ENCODE measurements around the gene ZBTB21.

The ZBTB21 gene

GRCh38 chr21:42040411-42041180 is 30.4 kb upstream of the ZBTB21 start:
- DNase-seq (ENCODE audit: low spot score), result no peak
- no peak for TF ChIP-seq CTCF (IDR thresholded peaks at IDR 0.05)
- Histone ChIP-seq H3K27ac (peak overlapping the region; percentile 42 to 60), H3K4me3 (no peak overlapping the region)

- DNase-seq (ENCODE audit: low spot score), result no peak
- TF ChIP-seq CTCF (IDR thresholded peaks at IDR 0.05), result no peak
- no peak overlapping the region for H3K4me3 ChIP-seq
- H3K27ac ChIP-seq, result peak overlapping the region; percentile 14 to 42
Observed at GRCh38 chr21:42039911-42040351, 29.8 kb upstream of the ZBTB21 start.

GRCh38 chr21:42039470-42039901 is 29.3 kb upstream of the ZBTB21 start:
- no peak for TF ChIP-seq CTCF (IDR thresholded peaks at IDR 0.05)
- H3K4me3 ChIP-seq, result no peak overlapping the region
- DNase-seq (ENCODE audit: low spot score), result no peak
- H3K27ac ChIP-seq, result no peak overlapping the region

GRCh38 chr21:42038826-42039425 is 28.8 kb upstream of the ZBTB21 start:
- Histone ChIP-seq H3K27ac (no peak overlapping the region), H3K4me3 (no peak overlapping the region)
- no peak for DNase-seq (ENCODE audit: low spot score)
- no peak for TF ChIP-seq CTCF (IDR thresholded peaks at IDR 0.05)

GRCh38 chr21:42038393-42038792 is 28.2 kb upstream of the ZBTB21 start:
- no peak for DNase-seq (ENCODE audit: low spot score)
- no peak overlapping the region for H3K27ac ChIP-seq
- H3K4me3 ChIP-seq, result no peak overlapping the region
- no peak for TF ChIP-seq CTCF (IDR thresholded peaks at IDR 0.05)

GRCh38 chr21:42037943-42038342 is 27.8 kb upstream of the ZBTB21 start:
- DNase-seq (ENCODE audit: low spot score), result no peak
- TF ChIP-seq CTCF (IDR thresholded peaks at IDR 0.05), result no peak
- no peak overlapping the region for H3K27ac ChIP-seq
- H3K4me3 ChIP-seq, result no peak overlapping the region

GRCh38 chr21:42037516-42037915 is 27.4 kb upstream of the ZBTB21 start:
- Histone ChIP-seq H3K4me3 (no peak overlapping the region), H3K27ac (no peak overlapping the region)
- TF ChIP-seq CTCF (IDR thresholded peaks at IDR 0.05), result no peak
- DNase-seq (ENCODE audit: low spot score), result no peak

Data from coronary artery (tissue), 2 donors.